ENCODE results near the gene EFHD2.

Gene EFHD2

GRCh38 chr1:15401391-15402055 is 8.2 kb upstream of the EFHD2 start:
- Histone ChIP-seq H3K36me3 (ENCODE audit: insufficient read depth, insufficient read length, low read length) (no peaks in the 10 kb centered on the region), H3K9ac (ENCODE audit: insufficient read length, low read depth) (no peak overlapping the region), H3K27me3 (ENCODE audit: insufficient read depth, insufficient read length) (no peaks in the 10 kb centered on the region), H3K4me1 (ENCODE audit: insufficient read depth, insufficient read length) (no peaks in the 10 kb centered on the region), H3K9me3 (ENCODE audit: insufficient read depth, low read length) (peaks cover 16% of the 10 kb centered on the region), H3K4me3 (ENCODE audit: insufficient read length, low read depth) (no peak overlapping the region)
- TF ChIP-seq SUZ12 (IDR thresholded peaks at IDR 0.05; ENCODE audit: extremely low read depth, insufficient read depth, insufficient read length) (no peak), YY1 (IDR thresholded peaks at IDR 0.05; ENCODE audit: insufficient read depth, insufficient read length) (no peak), ZNF274 (IDR thresholded peaks at IDR 0.05; ENCODE audit: low read depth, low read length) (no peak)
- DNase-seq (ENCODE audit: low read depth, low spot score) = no peak

- no peaks in the 10 kb centered on the region for H3K4me1 ChIP-seq (ENCODE audit: insufficient read depth, insufficient read length)
- H3K36me3 ChIP-seq (ENCODE audit: insufficient read depth, insufficient read length, low read length) = no peaks in the 10 kb centered on the region
- H3K4me3 ChIP-seq (ENCODE audit: insufficient read length, low read depth) = no peak overlapping the region
- H3K27me3 ChIP-seq (ENCODE audit: insufficient read depth, insufficient read length) = peaks cover 3% of the 10 kb centered on the region
- DNase-seq (ENCODE audit: low read depth, low spot score) = no peak
- peaks cover 16% of the 10 kb centered on the region for H3K9me3 ChIP-seq (ENCODE audit: insufficient read depth, low read length)
- TF ChIP-seq YY1 (IDR thresholded peaks at IDR 0.05; ENCODE audit: insufficient read depth, insufficient read length) (no peak), SUZ12 (IDR thresholded peaks at IDR 0.05; ENCODE audit: extremely low read depth, insufficient read depth, insufficient read length) (no peak), ZNF274 (IDR thresholded peaks at IDR 0.05; ENCODE audit: low read depth, low read length) (no peak)
- no peak overlapping the region for H3K9ac ChIP-seq (ENCODE audit: insufficient read length, low read depth)
Measured at GRCh38 chr1:15402809-15403450, 6.8 kb upstream of the EFHD2 start.

- no peak overlapping the region for H3K9ac ChIP-seq (ENCODE audit: insufficient read length, low read depth)
- H3K4me3 ChIP-seq (ENCODE audit: insufficient read length, low read depth) = no peak overlapping the region
- no peak for DNase-seq (ENCODE audit: low read depth, low spot score)
- TF ChIP-seq SUZ12 (IDR thresholded peaks at IDR 0.05; ENCODE audit: extremely low read depth, insufficient read depth, insufficient read length) (no peak), YY1 (IDR thresholded peaks at IDR 0.05; ENCODE audit: insufficient read depth, insufficient read length) (no peak), ZNF274 (IDR thresholded peaks at IDR 0.05; ENCODE audit: low read depth, low read length) (no peak)
- H3K36me3 ChIP-seq (ENCODE audit: insufficient read depth, insufficient read length, low read length) = no peaks in the 10 kb centered on the region
- peaks cover 16% of the 10 kb centered on the region for H3K9me3 ChIP-seq (ENCODE audit: insufficient read depth, low read length)
- peaks cover 12% of the 10 kb centered on the region for H3K27me3 ChIP-seq (ENCODE audit: insufficient read depth, insufficient read length)
- peaks cover 2% of the 10 kb centered on the region for H3K4me1 ChIP-seq (ENCODE audit: insufficient read depth, insufficient read length)
Measured at GRCh38 chr1:15403962-15404580, 5.6 kb upstream of the EFHD2 start.

- TF ChIP-seq ZNF274 (IDR thresholded peaks at IDR 0.05; ENCODE audit: low read depth, low read length) = no peak
- TF ChIP-seq YY1 (IDR thresholded peaks at IDR 0.05; ENCODE audit: insufficient read depth, insufficient read length) = no peak
- Histone ChIP-seq H3K4me1 (ENCODE audit: insufficient read depth, insufficient read length) (peaks cover 2% of the 10 kb centered on the region), H3K27me3 (ENCODE audit: insufficient read depth, insufficient read length) (peaks cover 16% of the 10 kb centered on the region), H3K9me3 (ENCODE audit: insufficient read depth, low read length) (peaks cover 4% of the 10 kb centered on the region; the same call in 1 of the 2 replicates), H3K4me3 (ENCODE audit: insufficient read length, low read depth) (no peak overlapping the region), H3K9ac (ENCODE audit: insufficient read length, low read depth) (no peak overlapping the region), H3K36me3 (ENCODE audit: insufficient read depth, insufficient read length, low read length) (no peaks in the 10 kb centered on the region)
- DNase-seq (ENCODE audit: low read depth, low spot score) = no peak
Measured at GRCh38 chr1:15405106-15405850, 4.4 kb upstream of the EFHD2 start.

GRCh38 chr1:15406614-15407559 is 2.8 kb upstream of the EFHD2 start:
- no peak for TF ChIP-seq YY1 (IDR thresholded peaks at IDR 0.05; ENCODE audit: insufficient read depth, insufficient read length)
- no peak for TF ChIP-seq SUZ12 (IDR thresholded peaks at IDR 0.05; ENCODE audit: extremely low read depth, insufficient read depth, insufficient read length)
- no peak for TF ChIP-seq ZNF274 (IDR thresholded peaks at IDR 0.05; ENCODE audit: low read depth, low read length)
- peaks cover 10% of the 10 kb centered on the region for H3K4me1 ChIP-seq (ENCODE audit: insufficient read depth, insufficient read length)
- no peaks in the 10 kb centered on the region for H3K36me3 ChIP-seq (ENCODE audit: insufficient read depth, insufficient read length, low read length)
- no peak overlapping the region for H3K9ac ChIP-seq (ENCODE audit: insufficient read length, low read depth)
- no peaks in the 10 kb centered on the region for H3K9me3 ChIP-seq (ENCODE audit: insufficient read depth, low read length)
- H3K4me3 ChIP-seq (ENCODE audit: insufficient read length, low read depth) = no peak overlapping the region
- DNase-seq (ENCODE audit: low read depth, low spot score) = no peak
- peaks cover 22% of the 10 kb centered on the region for H3K27me3 ChIP-seq (ENCODE audit: insufficient read depth, insufficient read length)

- no peak overlapping the region for H3K9ac ChIP-seq (ENCODE audit: insufficient read length, low read depth)
- peaks cover 22% of the 10 kb centered on the region for H3K27me3 ChIP-seq (ENCODE audit: insufficient read depth, insufficient read length)
- DNase-seq (ENCODE audit: low read depth, low spot score) = no peak
- peaks cover 10% of the 10 kb centered on the region for H3K4me1 ChIP-seq (ENCODE audit: insufficient read depth, insufficient read length)
- no peaks in the 10 kb centered on the region for H3K36me3 ChIP-seq (ENCODE audit: insufficient read depth, insufficient read length, low read length)
- no peaks in the 10 kb centered on the region for H3K9me3 ChIP-seq (ENCODE audit: insufficient read depth, low read length)
- no peak overlapping the region for H3K4me3 ChIP-seq (ENCODE audit: insufficient read length, low read depth)
- no peak for TF ChIP-seq SUZ12 (IDR thresholded peaks at IDR 0.05; ENCODE audit: extremely low read depth, insufficient read depth, insufficient read length)
- TF ChIP-seq ZNF274 (IDR thresholded peaks at IDR 0.05; ENCODE audit: low read depth, low read length) = no peak
- TF ChIP-seq YY1 (IDR thresholded peaks at IDR 0.05; ENCODE audit: insufficient read depth, insufficient read length) = no peak
Measured at GRCh38 chr1:15407580-15407979, 2.1 kb upstream of the EFHD2 start.

Measured in NT2/D1 (cell line).